T-cell (primary cell): Measurements from ENCODE around the gene LAMC1. TPM values are rescaled to one million over a fixed set of nuclear protein-coding genes. Genes with fewer than 3 reads are reported as not detected.

ENCODE experiments used
- ATAC-seq, 4 experiments: fragments of 200-7000 bp in 3 of 4; fragments of 150-1000 bp in 1 of 4; cut with Tn5 transposase; replicated peaks in 1 of 4; 1 replicate in 3 of 4; 2 replicates in 1 of 4; pipeline ENCODE4 v1.10.0; 2021; ENCODE audit warnings: moderate library complexity in 3 of 4, mild to moderate bottlenecking in 2 of 4, moderate number of reproducible peaks in 1 of 4
- CTCF ChIA-PET, 2 donors: fragments of 300-600 bp; sonication (Branson Sonifier 250); formaldehyde crosslinking; loops; one replicate each; lab custom pipeline; 2022; ENCODE audit warnings: antibody characterized with exemption in 2 of 2; lab: Charles Lee
- POLR2A ChIA-PET, 2 donors: fragments of 300-600 bp; sonication (Branson Sonifier 250); formaldehyde crosslinking; loops; one replicate each; lab custom pipeline; 2022; ENCODE audit warnings: antibody characterized with exemption in 2 of 2; lab: Charles Lee
- DNase-seq, 35 experiments: peaks; one replicate each; pipeline versions ENCODE4 v3.0.0 to v3.0.0-alpha.2; 2013 to 2023
- H3K27ac ChIP-seq: one replicate; pipeline ENCODE4 v1.5.1; 2013; ENCODE audit warnings: low read length
- H3K27me3 ChIP-seq, 2 experiments: replicated peaks in 1 of 2; 1 replicate in 1 of 2; 2 replicates in 1 of 2; pipeline versions ENCODE4 v1.6.1 to v1.7.0; 2013; ENCODE audit warnings: low read length in 1 of 2, mixed read lengths in 1 of 2; ENCODE audit not compliant: control insufficient read depth in 2 of 2, insufficient read depth in 2 of 2; ENCODE audit errors: extremely low read depth in 1 of 2
- H3K36me3 ChIP-seq, 2 donors: 1 replicate in 1 of 2; 2 replicates in 1 of 2; pipeline versions ENCODE4 v1.6.1 to v1.7.0; 2013; ENCODE audit warnings: low read length in 1 of 2; ENCODE audit not compliant: control insufficient read depth in 2 of 2, insufficient read depth in 1 of 2; ENCODE audit errors: extremely low read depth in 1 of 2
- H3K4me1 ChIP-seq, 2 experiments: 1 replicate in 1 of 2; 2 replicates in 1 of 2; pipeline versions ENCODE4 v1.6.1 to v1.7.0; 2013; ENCODE audit warnings: low read length in 2 of 2, mixed read lengths in 1 of 2; ENCODE audit not compliant: insufficient read depth in 2 of 2, control insufficient read depth in 1 of 2; ENCODE audit errors: extremely low read depth in 1 of 2
- H3K4me3 ChIP-seq, 2 donors: 1 replicate in 1 of 2; 2 replicates in 1 of 2; pipeline versions ENCODE4 v1.5.1 to v1.7.0; 2013; ENCODE audit warnings: mild to moderate bottlenecking in 2 of 2, low read length in 1 of 2, moderate library complexity in 1 of 2; ENCODE audit not compliant: control insufficient read depth in 1 of 2; ENCODE audit errors: extremely low read depth in 1 of 2
- H3K9me3 ChIP-seq: 2 replicates; pipeline ENCODE4 v1.7.0; 2013
- H3K27ac Mint-ChIP-seq, 2 donors: one replicate each; pipeline ENCODE4 v1.8.0; 2020 to 2021; ENCODE audit warnings: mild to moderate bottlenecking in 2 of 2, mixed read lengths in 2 of 2
- H3K27me3 Mint-ChIP-seq, 2 donors: one replicate each; pipeline ENCODE4 v1.8.0; 2021 to 2022; ENCODE audit warnings: mixed read lengths in 2 of 2
- H3K36me3 Mint-ChIP-seq: one replicate; pipeline ENCODE4 v1.8.0; 2021; ENCODE audit warnings: mixed read lengths
- H3K4me1 Mint-ChIP-seq, 3 donors: one replicate each; pipeline ENCODE4 v1.8.0; 2020 to 2022; ENCODE audit warnings: mixed read lengths in 3 of 3, mild to moderate bottlenecking in 1 of 3
- H3K4me3 Mint-ChIP-seq, 3 donors: one replicate each; pipeline ENCODE4 v1.8.0; 2020 to 2022; ENCODE audit warnings: mild to moderate bottlenecking in 3 of 3, mixed read lengths in 3 of 3, moderate library complexity in 3 of 3
- H3K9me3 Mint-ChIP-seq, 3 donors: one replicate each; pipeline ENCODE4 v1.8.0; 2020 to 2022; ENCODE audit warnings: mixed read lengths in 3 of 3
- WGBS: methylation state at CpG from one replicate; pipeline ENCODE4 v1.1.5; 2013; ENCODE audit warnings: missing lambda C conversion rate; ENCODE audit not compliant: insufficient coverage; 5-methylcytosine and 5-hydroxymethylcytosine counted together
- total RNA-seq, 35 experiments: library from RNA in 6 of 35; stranded (reverse) in 6 of 35; fragments of 120-200 nt in 1 of 35; gene quantifications; one replicate each; pipeline versions ENCODE4 v1.2.1 to v1.2.4 and lab custom pipeline; 2013 to 2026

The LAMC1 gene
- total RNA-seq, 5 donors from 2014 or later (not counting 1 experiment from before 2014, with no cell fraction given), result 0.30 to 3.1 (median 2.1) TPM

GRCh38 chr1:183126000-183126366 lies 102.8 kb downstream of the LAMC1 start:
- no peaks in the 10 kb centered on the region for H3K36me3 Mint-ChIP-seq
- H3K27me3 Mint-ChIP-seq, result peaks cover 0 to 6% of the 10 kb centered on the region in 2 donors
- Histone ChIP-seq H3K36me3 (no peaks in the 10 kb centered on the region), H3K4me3 (no peak overlapping the region), H3K9me3 (no peaks in the 10 kb centered on the region), H3K27me3 (no peaks in the 10 kb centered on the region), H3K4me1 (no peaks in the 10 kb centered on the region), H3K27ac (no peak overlapping the region)
- H3K4me3 Mint-ChIP-seq, result no peak overlapping the region
- POLR2A ChIA-PET, result no interaction called here
- no peak for ATAC-seq
- CTCF ChIA-PET, result no interaction called here
- no peaks in the 10 kb centered on the region for H3K9me3 Mint-ChIP-seq
- WGBS, result 100% methylated on average over 5 of the region's 5 CpGs
- H3K4me1 Mint-ChIP-seq, result peaks cover 0 to under 1% (median 0%) of the 10 kb centered on the region in 3 donors
- no peak overlapping the region for H3K27ac Mint-ChIP-seq
- no peak for DNase-seq

- peaks cover 0 to 6% (median 0%) of the 10 kb centered on the region in 3 donors for H3K4me1 Mint-ChIP-seq
These were observed 103.3 kb downstream of the LAMC1 start for GRCh38 chr1:183126528-183126927.

GRCh38 chr1:183129921-183130690 lies 106.9 kb downstream of the LAMC1 start:
- Histone ChIP-seq H3K4me3 (no peak overlapping the region), H3K9me3 (no peaks in the 10 kb centered on the region), H3K4me1 (peaks cover 0 to 5% of the 10 kb centered on the region in 2 experiments), H3K27me3 (no peaks in the 10 kb centered on the region), H3K36me3 (no peaks in the 10 kb centered on the region), H3K27ac (no peak overlapping the region)
- DNase-seq (no peak), ATAC-seq (no peak)
- Mint-ChIP-seq H3K27me3 (peaks cover under 1 to 2% of the 10 kb centered on the region in 2 donors), H3K4me3 (no peak overlapping the region), H3K27ac (no peak overlapping the region), H3K4me1 (peaks cover 0 to 6% (median 0%) of the 10 kb centered on the region in 3 donors), H3K36me3 (no peaks in the 10 kb centered on the region), H3K9me3 (no peaks in the 10 kb centered on the region)
- POLR2A ChIA-PET, result no interaction called here
- 89% methylated on average over 13 of the region's 15 CpGs for WGBS
- CTCF ChIA-PET, result no interaction called here

More at GRCh38 chr1:183126528-183126927, 103.3 kb downstream of the LAMC1 start:
- Mint-ChIP-seq H3K27ac (no peak overlapping the region), H3K9me3 (no peaks in the 10 kb centered on the region), H3K27me3 (peaks cover 0 to 6% of the 10 kb centered on the region in 2 donors), H3K36me3 (no peaks in the 10 kb centered on the region), H3K4me3 (no peak overlapping the region)
- no CpG with 5 or more reads among the region's 1 CpG for WGBS
- DNase-seq (no peak), ATAC-seq (no peak)
- ChIA-PET CTCF (no interaction called here), POLR2A (no interaction called here)
- H3K27ac ChIP-seq, result no peak overlapping the region
- H3K4me3 ChIP-seq, result no peak overlapping the region
- no peaks in the 10 kb centered on the region for H3K27me3 ChIP-seq
- H3K36me3 ChIP-seq, result no peaks in the 10 kb centered on the region
- H3K9me3 ChIP-seq, result no peaks in the 10 kb centered on the region
- peaks cover 0 to 2% of the 10 kb centered on the region in 2 experiments for H3K4me1 ChIP-seq

- Histone ChIP-seq H3K27me3 (no peaks in the 10 kb centered on the region), H3K9me3 (no peaks in the 10 kb centered on the region), H3K27ac (no peak overlapping the region), H3K4me1 (peaks cover 0 to 5% of the 10 kb centered on the region in 2 experiments), H3K36me3 (no peaks in the 10 kb centered on the region), H3K4me3 (no peak overlapping the region)
- H3K4me1 Mint-ChIP-seq, result peaks cover 0 to 6% (median 0%) of the 10 kb centered on the region in 3 donors
- H3K4me3 Mint-ChIP-seq, result no peak overlapping the region
- ChIA-PET CTCF (no interaction called here), POLR2A (interaction anchor here in 1 of 2 donors (0.6 kb wide), 1 partner anchor 423 kb away, joined by 3 read pairs; no protein-coding TSS in a partner anchor)
- no peaks in the 10 kb centered on the region for H3K36me3 Mint-ChIP-seq
- no peak overlapping the region for H3K27ac Mint-ChIP-seq
- DNase-seq, result peak in 1 of 35 experiments; percentile 5
- no peaks in the 10 kb centered on the region for H3K9me3 Mint-ChIP-seq
- ATAC-seq, result no peak
- no CpG with 5 or more reads among the region's 2 CpGs for WGBS
- peaks cover 2 to 4% of the 10 kb centered on the region in 2 donors for H3K27me3 Mint-ChIP-seq
These were observed 107.9 kb downstream of the LAMC1 start for GRCh38 chr1:183131166-183131565.

GRCh38 chr1:183135336-183135735 lies 112.1 kb downstream of the LAMC1 start:
- H3K27ac ChIP-seq, result no peak overlapping the region
- DNase-seq (no peak), ATAC-seq (no peak)
- Mint-ChIP-seq H3K9me3 (no peaks in the 10 kb centered on the region), H3K27ac (no peak overlapping the region), H3K27me3 (peaks cover 4 to 8% of the 10 kb centered on the region in 2 donors), H3K36me3 (no peaks in the 10 kb centered on the region), H3K4me3 (no peak overlapping the region), H3K4me1 (peaks cover 0 to 6% (median 0%) of the 10 kb centered on the region in 3 donors)
- H3K4me3 ChIP-seq, result no peak overlapping the region
- peaks cover 0 to 5% of the 10 kb centered on the region in 2 experiments for H3K4me1 ChIP-seq
- CTCF ChIA-PET, result no interaction called here
- WGBS, result 80% methylated on average over 1 of the region's 2 CpGs
- H3K9me3 ChIP-seq, result no peaks in the 10 kb centered on the region
- POLR2A ChIA-PET, result no interaction called here
- no peaks in the 10 kb centered on the region for H3K36me3 ChIP-seq
- no peaks in the 10 kb centered on the region for H3K27me3 ChIP-seq

- no peaks in the 10 kb centered on the region for H3K27me3 ChIP-seq
- H3K4me1 ChIP-seq, result no peaks in the 10 kb centered on the region
- no CpG with 5 or more reads among the region's 3 CpGs for WGBS
- Mint-ChIP-seq H3K27ac (no peak overlapping the region), H3K9me3 (no peaks in the 10 kb centered on the region), H3K27me3 (peaks cover 4 to 8% of the 10 kb centered on the region in 2 donors), H3K4me1 (no peaks in the 10 kb centered on the region), H3K36me3 (no peaks in the 10 kb centered on the region), H3K4me3 (no peak overlapping the region)
- no peak overlapping the region for H3K4me3 ChIP-seq
- no peak overlapping the region for H3K27ac ChIP-seq
- ATAC-seq (no peak), DNase-seq (no peak)
- H3K9me3 ChIP-seq, result no peaks in the 10 kb centered on the region
- ChIA-PET CTCF (no interaction called here), POLR2A (no interaction called here)
- no peaks in the 10 kb centered on the region for H3K36me3 ChIP-seq
These were observed 114.6 kb downstream of the LAMC1 start for GRCh38 chr1:183137782-183138181.
